HG03060 (cell line): ENCODE results near the gene SHD.
"Not testable (repeated sequence)": the region's sequence is repeated elsewhere in the genome, so short reads cannot be mapped to it uniquely, and the experiment has no call there.

Experiments used
- ATAC-seq: cut with Tn5 transposase; IDR thresholded peaks from one replicate; pipeline ENCODE4 v1.9.1; 2021; ENCODE audit warnings: low read depth, moderate number of reproducible peaks; ENCODE audit not compliant: unreplicated experiment

Gene SHD

GRCh38 chr19:4266253-4267000 lies 12.6 kb upstream of the SHD start:
- no peak for ATAC-seq

DNA sequence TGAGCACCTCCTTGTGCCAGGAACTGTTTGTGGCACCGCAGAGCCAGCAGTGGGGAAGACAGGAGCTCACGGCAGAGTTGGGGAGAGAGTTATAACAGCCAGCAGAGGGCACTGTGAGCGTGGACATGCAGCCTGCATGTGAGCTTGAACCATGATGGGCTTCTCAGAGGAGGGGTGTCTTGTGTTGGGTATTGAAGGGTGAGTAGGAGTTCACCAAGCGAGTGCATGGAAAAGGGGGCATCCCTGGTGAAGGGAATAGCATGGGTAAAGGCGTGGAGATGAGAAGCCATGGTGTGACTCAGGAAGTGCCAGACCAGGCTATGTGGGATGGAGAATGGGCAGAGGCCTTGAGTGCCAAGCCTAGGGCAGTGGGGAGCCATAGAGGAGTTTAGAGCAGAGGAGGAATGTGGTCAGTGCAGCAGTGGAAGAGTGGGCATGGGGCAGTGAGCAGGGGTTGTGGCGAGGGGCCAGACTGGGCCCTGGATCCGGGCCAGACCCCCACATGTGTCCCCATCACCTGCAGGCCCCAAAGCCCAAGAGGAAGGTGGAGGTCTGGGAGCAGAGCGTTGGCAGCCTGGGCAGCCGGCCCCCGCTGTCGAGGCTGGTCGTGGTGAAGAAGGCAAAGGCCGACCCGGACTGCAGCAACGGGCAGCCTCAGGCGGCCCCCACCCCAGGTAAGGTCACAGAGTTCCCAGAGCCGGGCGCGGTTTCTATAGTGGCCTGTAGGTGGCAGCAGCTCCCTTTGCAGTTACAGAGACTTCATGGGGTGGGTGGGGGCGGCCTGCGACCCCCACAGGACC lies 11.8 kb upstream of the SHD start:
- ATAC-seq, result no peak

GRCh38 chr19:4267901-4268815 lies 10.9 kb upstream of the SHD start:
- ATAC-seq, result no peak

DNA sequence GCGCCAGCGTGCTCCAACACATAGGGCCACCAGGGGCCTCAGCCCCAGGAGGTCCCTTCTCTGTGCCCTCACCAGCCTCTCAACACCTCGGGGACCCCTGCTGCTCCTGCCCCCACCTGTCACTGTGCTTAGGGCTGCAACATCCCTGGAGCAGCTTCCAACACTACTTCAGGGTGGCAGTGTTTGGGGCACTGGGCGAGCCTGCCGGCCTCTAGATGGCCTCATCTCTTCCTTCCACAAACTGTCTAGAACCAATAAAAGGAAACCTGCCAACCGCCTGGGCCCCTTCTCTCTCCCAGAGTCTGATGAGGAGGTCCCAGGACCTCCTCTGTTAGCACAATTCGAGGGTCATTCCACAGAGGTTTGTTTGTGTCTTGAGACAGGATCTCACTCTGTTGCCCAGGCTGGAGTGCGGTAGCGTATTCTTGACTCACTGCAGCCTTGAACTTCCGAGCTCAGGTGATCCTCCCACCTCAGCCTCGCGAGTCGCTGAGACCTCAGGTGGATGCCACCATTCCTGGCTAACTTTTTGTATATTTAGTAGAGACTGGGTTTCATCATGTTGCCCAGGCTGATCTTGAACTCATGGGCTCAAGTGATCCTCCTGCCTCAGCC lies 10.1 kb upstream of the SHD start:
- ATAC-seq, result no peak

DNA sequence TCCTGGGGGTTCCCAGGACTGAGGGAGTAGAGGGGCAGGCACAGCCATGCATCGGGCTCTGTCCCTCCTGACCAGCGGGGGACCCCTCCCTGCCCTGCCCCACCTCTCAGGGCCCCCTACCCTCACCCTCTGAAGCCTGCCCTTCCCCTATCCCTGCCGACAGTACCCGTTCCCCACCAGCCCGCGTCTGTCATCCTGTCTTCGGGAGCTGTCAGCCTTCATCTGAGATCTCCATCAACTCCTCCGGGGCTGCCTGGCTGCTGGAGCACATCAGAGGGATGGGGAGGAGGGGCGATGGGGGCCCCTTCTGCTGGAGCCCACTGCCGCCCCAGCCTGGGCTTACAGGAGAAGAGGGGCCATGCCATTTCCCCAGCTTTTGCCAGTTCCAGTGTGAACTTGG lies 6.2 kb upstream of the SHD start:
- ATAC-seq, result no peak

DNA sequence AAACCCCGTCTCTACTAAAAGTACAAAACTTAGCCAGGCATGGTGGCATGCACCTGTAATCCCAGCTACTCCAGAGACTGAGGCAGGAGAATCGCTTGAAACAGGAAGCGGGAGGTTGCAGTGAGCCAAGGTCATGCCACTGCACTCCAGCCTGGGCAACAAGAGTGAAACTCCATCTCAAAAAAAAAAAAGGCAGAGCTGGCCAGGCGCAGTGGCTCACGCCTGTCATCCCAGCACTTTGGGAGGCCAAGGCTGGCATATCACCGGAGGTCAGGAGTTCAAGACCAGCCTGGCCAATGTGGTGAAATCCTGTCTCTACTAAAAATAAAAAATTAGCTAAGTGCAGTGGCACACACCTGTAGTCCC lies 4.8 kb upstream of the SHD start:
- ATAC-seq, result not testable (repeated sequence)

DNA sequence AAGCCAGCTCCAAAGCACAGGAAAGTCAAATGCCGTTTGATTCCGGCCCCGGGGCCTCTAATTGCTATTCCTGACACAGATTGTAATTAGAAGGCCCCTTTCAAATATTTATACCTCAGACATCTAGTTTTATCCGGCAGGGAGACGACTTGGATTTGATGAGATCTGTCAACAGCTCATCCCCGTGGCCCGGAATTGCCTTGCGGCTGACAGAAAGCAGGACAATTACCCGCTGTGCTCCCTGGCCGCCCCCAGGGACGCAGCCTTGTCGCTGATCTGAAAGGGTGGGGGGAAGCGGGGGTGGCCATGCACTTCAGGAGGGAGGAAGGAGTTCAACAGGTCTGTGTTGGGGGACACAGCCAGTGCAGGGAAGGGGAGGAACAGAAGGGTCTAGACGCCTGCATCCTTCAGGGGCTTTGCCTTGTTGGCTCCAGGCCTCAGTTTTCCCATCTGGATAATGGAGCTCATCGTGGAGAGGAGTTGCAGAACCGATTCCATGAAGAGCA lies 1.8 kb upstream of the SHD start:
- no peak for ATAC-seq

DNA sequence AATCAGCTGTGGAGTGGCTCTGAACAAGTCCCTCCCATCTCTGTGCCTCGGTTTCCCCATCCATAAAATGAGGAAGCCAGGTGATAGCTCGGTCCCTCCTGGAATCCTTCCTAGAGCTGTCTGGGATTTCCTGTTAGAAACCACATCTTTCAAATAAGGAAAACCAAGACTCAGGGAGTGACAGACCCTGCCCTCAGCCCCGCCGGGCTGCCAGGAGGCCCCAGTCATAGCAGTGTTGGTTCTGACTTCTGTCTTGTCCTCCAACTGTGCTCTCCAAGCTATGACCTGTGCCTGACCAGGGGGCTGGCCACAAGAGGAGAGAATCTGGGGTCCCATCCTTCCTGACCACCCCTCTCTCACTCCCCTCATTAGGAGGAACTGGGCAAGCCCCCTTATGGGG lies 1.1 kb upstream of the SHD start:
- no peak for ATAC-seq

GRCh38 chr19:4279267-4279529 lies 132 bp downstream of the SHD start:
- ATAC-seq, result no peak

- ATAC-seq, result no peak
These were observed 710 bp downstream of the SHD start for GRCh38 chr19:4279530-4280422.

DNA sequence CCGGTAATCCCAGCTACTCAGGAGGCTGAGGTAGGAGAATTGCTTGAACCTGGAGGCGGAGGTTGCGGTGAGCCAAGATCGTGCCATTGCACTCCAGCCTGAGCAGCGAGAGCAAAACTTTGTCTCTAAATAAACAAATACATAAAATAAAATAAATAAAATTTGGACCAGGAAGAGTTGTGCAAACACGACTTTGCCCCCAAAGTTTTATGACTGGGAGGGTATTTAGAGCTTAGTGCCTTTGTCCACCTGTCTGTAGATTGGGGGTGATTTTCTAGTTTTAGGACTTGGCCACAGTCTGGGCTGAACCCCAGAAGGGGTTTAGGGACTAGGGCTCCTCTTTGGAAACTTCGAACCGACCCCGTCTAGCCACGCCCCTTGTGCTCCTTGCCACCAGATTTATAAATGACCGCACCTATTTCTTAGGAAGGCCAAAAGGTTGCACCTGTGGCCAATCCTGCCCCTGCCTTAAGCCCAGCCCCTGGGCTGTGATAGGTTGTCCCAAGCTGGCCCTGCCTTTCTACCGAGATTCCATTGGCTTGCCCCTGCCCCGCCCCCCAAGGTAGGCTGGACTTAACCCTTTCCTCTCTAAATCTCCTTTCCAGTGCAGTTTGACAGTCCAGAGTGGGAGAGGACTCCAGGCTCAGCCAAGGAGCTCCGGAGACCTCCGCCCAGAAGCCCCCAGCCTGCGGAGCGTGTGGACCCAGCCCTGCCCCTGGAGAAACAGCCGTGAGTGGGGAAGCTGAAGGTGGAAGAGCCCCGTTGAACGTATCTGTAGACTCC lies 5.3 kb downstream of the SHD start:
- ATAC-seq, result no peak

GRCh38 chr19:4284974-4285373 lies 5.9 kb downstream of the SHD start:
- ATAC-seq, result no peak

GRCh38 chr19:4286141-4286540 lies 7.1 kb downstream of the SHD start:
- ATAC-seq, result not testable (repeated sequence)

- no peak for ATAC-seq
These were observed 9.2 kb downstream of the SHD start for GRCh38 chr19:4288091-4288777.

- ATAC-seq, result no peak
These were observed 12.2 kb downstream of the SHD start for GRCh38 chr19:4291184-4291732.

GRCh38 chr19:4292515-4292914 lies 13.4 kb downstream of the SHD start:
- no peak for ATAC-seq

DNA sequence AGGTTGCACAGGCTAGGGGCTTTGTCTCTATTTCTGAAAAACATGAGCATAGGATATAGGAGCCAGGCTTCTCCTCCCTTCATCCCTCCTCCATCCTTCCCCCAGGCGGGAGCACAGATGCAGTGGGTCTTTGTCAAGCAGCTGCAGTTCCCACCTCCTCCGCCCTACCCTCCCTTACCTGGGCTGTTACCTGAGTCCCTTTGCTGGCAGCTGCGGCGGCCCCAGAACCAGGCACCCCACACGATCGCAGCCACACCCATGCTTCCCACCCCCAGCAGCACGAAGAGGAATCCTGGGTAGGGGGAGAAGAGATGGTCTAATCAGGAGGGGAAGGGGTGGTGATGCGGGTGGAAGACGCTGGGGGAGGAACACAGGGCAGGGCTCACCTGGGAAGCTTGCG lies 15.3 kb downstream of the SHD start:
- no peak for ATAC-seq
